ENCODE measurements around the gene FAM120A. TPM values are rescaled to one million over a fixed set of nuclear protein-coding genes. Genes with fewer than 3 reads are reported as not detected.

FAM120A gene
- total and polyA plus RNA-seq, 4 donors: 28.3 to 91.0 (median 50.3) TPM

DNA sequence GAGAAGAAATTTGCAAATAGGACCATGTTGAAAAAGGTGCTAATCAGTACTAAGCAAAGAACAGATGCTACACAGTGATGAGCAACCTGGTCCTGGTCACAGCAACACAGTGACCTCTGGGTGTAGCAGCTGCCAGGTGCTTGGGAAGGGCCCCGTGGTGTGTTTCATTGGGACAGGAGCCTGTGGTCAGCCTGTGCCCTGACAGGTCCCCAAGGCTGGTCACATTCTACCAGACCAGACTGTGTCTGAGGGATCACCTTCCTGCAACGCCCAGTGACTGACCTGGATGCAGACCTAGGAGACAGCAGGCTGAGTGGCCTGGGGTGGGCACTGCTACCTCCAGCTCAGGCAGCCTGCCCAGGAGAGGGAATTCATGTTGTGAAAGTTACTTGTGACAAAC lies 56.7 kb downstream of the FAM120A start:
- Histone ChIP-seq H3K36me3 (ENCODE audit: control insufficient read depth in 4 of 4, insufficient read depth in 3 of 4, low read depth in 1 of 4, low read length in 3 of 4) (peaks cover 0 to 1% (median 0%) of the 10 kb centered on the region in 4 donors), H3K4me1 (ENCODE audit: control insufficient read depth in 4 of 4, insufficient read depth in 4 of 4, low read length in 3 of 4) (peaks cover 0 to 7% (median 0%) of the 10 kb centered on the region in 4 donors), H3K9me3 (ENCODE audit: control insufficient read depth in 4 of 4, low read length in 3 of 4) (no peaks in the 10 kb centered on the region), H3K27me3 (ENCODE audit: control insufficient read depth in 4 of 4, insufficient read depth in 4 of 4, low read length in 3 of 4) (no peaks in the 10 kb centered on the region), H3K4me3 (ENCODE audit: low read depth in 1 of 3, low read length in 3 of 3) (no peak overlapping the region), H3K27ac (ENCODE audit: low read depth in 1 of 2, low read length in 2 of 2) (no peak overlapping the region), H3K9ac (ENCODE audit: low read depth in 1 of 2, low read length in 2 of 2) (no peak overlapping the region)
- no peak for TF ChIP-seq HNF4A (conservative IDR thresholded peaks at IDR 0.05)
- TF ChIP-seq FOXA1 (IDR thresholded peaks at IDR 0.05): no peak
- no peak for TF ChIP-seq MAX (IDR thresholded peaks at IDR 0.05)
- TF ChIP-seq NR2F2 (IDR thresholded peaks at IDR 0.05): no peak
- TF ChIP-seq RAD21 (IDR thresholded peaks at IDR 0.05): no peak
- no peak for TF ChIP-seq JUND (IDR thresholded peaks at IDR 0.05)
- TF ChIP-seq HNF4G (IDR thresholded peaks at IDR 0.05): no peak
- no peak for TF ChIP-seq YY1 (IDR thresholded peaks at IDR 0.05)
- no peak for TF ChIP-seq RXRA (IDR thresholded peaks at IDR 0.05)
- TF ChIP-seq FOXA2 (IDR thresholded peaks at IDR 0.05): no peak
- TF ChIP-seq SP1 (IDR thresholded peaks at IDR 0.05): no peak
- TF ChIP-seq, protein P1, sequence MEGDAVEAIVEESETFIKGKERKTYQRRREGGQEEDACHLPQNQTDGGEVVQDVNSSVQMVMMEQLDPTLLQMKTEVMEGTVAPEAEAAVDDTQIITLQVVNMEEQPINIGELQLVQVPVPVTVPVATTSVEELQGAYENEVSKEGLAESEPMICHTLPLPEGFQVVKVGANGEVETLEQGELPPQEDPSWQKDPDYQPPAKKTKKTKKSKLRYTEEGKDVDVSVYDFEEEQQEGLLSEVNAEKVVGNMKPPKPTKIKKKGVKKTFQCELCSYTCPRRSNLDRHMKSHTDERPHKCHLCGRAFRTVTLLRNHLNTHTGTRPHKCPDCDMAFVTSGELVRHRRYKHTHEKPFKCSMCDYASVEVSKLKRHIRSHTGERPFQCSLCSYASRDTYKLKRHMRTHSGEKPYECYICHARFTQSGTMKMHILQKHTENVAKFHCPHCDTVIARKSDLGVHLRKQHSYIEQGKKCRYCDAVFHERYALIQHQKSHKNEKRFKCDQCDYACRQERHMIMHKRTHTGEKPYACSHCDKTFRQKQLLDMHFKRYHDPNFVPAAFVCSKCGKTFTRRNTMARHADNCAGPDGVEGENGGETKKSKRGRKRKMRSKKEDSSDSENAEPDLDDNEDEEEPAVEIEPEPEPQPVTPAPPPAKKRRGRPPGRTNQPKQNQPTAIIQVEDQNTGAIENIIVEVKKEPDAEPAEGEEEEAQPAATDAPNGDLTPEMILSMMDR (IDR thresholded peaks at IDR 0.05; ENCODE audit: low read depth, low read length, missing input control): no peak
- TF ChIP-seq, protein P2, sequence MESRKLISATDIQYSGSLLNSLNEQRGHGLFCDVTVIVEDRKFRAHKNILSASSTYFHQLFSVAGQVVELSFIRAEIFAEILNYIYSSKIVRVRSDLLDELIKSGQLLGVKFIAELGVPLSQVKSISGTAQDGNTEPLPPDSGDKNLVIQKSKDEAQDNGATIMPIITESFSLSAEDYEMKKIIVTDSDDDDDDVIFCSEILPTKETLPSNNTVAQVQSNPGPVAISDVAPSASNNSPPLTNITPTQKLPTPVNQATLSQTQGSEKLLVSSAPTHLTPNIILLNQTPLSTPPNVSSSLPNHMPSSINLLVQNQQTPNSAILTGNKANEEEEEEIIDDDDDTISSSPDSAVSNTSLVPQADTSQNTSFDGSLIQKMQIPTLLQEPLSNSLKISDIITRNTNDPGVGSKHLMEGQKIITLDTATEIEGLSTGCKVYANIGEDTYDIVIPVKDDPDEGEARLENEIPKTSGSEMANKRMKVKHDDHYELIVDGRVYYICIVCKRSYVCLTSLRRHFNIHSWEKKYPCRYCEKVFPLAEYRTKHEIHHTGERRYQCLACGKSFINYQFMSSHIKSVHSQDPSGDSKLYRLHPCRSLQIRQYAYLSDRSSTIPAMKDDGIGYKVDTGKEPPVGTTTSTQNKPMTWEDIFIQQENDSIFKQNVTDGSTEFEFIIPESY (IDR thresholded peaks at IDR 0.05): no peak
- no peak for TF ChIP-seq REST (IDR thresholded peaks at IDR 0.05)
- no peak for TF ChIP-seq GABPA (IDR thresholded peaks at IDR 0.05 in 1 of 2, conservative IDR thresholded peaks at IDR 0.05 in 1 of 2)
- TF ChIP-seq ATF3 (IDR thresholded peaks at IDR 0.05): no peak
- TF ChIP-seq EGR1 (IDR thresholded peaks at IDR 0.05; ENCODE audit: low read depth in 2 of 2): no peak
- no peak for TF ChIP-seq TAF1 (conservative IDR thresholded peaks at IDR 0.05)
- DNase-seq (ENCODE audit: low spot score): no peak
- WGBS: 95% methylated on average over 2 of the region's 2 CpGs
